ENCODE results near the gene ACADVL.

GRCh38 chr17:7221278-7222092, 1.7 kb downstream of the ACADVL start:
- TF ChIP-seq CTCF (IDR thresholded peaks at IDR 0.05; ENCODE audit: low read depth, low read length, poor library complexity, severe bottlenecking) = no peak
- no peak for TF ChIP-seq EZH2phosphoT487 (IDR thresholded peaks at IDR 0.05; ENCODE audit: borderline replicate concordance, low read length)

Measured in DOHH2 (cell line).